CD4-positive, alpha-beta memory T cell (primary cell): ENCODE measurements around the gene PRR35. TPM values are rescaled to one million over a fixed set of nuclear protein-coding genes. Genes with fewer than 3 reads are reported as not detected.

Source experiments
- CTCF ChIA-PET: fragments of 350-600 bp; sonication (Branson Sonifier 250); formaldehyde crosslinking; loops from one replicate; lab custom pipeline; 2021; ENCODE audit warnings: inconsistent platforms; ENCODE audit not compliant: partially characterized antibody; lab: Charles Lee
- POLR2A ChIA-PET: fragments of 350-600 bp; sonication (Branson Sonifier 250); formaldehyde crosslinking; loops from one replicate; lab custom pipeline; 2021; ENCODE audit not compliant: partially characterized antibody; lab: Charles Lee
- DNase-seq, 5 donors: peaks; one replicate each; pipeline versions ENCODE4 v3.0.0 to v3.0.0-alpha.2; 2020 to 2022; ENCODE audit warnings: mixed read lengths in 1 of 5
- H3K27ac ChIP-seq: one replicate; pipeline ENCODE4 v1.7.0; 2013; ENCODE audit warnings: low read depth, low read length
- H3K27me3 ChIP-seq: 2 replicates; pipeline ENCODE4 v1.7.0; 2013; ENCODE audit warnings: mild to moderate bottlenecking, low read length, moderate library complexity; ENCODE audit not compliant: insufficient read depth
- H3K36me3 ChIP-seq: 2 replicates; pipeline ENCODE4 v1.7.0; 2013; ENCODE audit warnings: mild to moderate bottlenecking, low read length, moderate library complexity; ENCODE audit not compliant: insufficient read depth
- H3K4me1 ChIP-seq: 2 replicates; pipeline ENCODE4 v1.7.0; 2013; ENCODE audit warnings: mild to moderate bottlenecking, low read length, moderate library complexity; ENCODE audit not compliant: insufficient read depth
- H3K4me3 ChIP-seq, 2 donors: one replicate each; pipeline ENCODE4 v1.7.0; 2013; ENCODE audit warnings: low read length in 2 of 2, mild to moderate bottlenecking in 1 of 2
- H3K9me3 ChIP-seq, 2 donors: one replicate each; pipeline ENCODE4 v1.7.0; 2013; ENCODE audit warnings: low read length in 2 of 2, control low read depth in 1 of 2; ENCODE audit not compliant: control insufficient read depth in 1 of 2
- H3K27ac Mint-ChIP-seq, 7 donors: one replicate each; pipeline ENCODE4 v1.8.0; 2020 to 2021; ENCODE audit warnings: mixed read lengths in 7 of 7, mild to moderate bottlenecking in 6 of 7, inconsistent platforms in 3 of 7, moderate library complexity in 3 of 7
- H3K27me3 Mint-ChIP-seq, 2 donors: one replicate each; pipeline ENCODE4 v1.8.0; 2020 to 2021; ENCODE audit warnings: mixed read lengths in 2 of 2
- H3K36me3 Mint-ChIP-seq, 2 donors: one replicate each; pipeline ENCODE4 v1.8.0; 2020 to 2021; ENCODE audit warnings: mixed read lengths in 2 of 2, inconsistent platforms in 1 of 2, mild to moderate bottlenecking in 1 of 2
- H3K4me1 Mint-ChIP-seq, 4 donors: one replicate each; pipeline ENCODE4 v1.8.0; 2020 to 2021; ENCODE audit warnings: mixed read lengths in 4 of 4, mild to moderate bottlenecking in 1 of 4
- H3K4me3 Mint-ChIP-seq, 8 donors: one replicate each; pipeline ENCODE4 v1.8.0; 2020 to 2021; ENCODE audit warnings: mixed read lengths in 8 of 8, mild to moderate bottlenecking in 7 of 8, moderate library complexity in 6 of 8, inconsistent platforms in 3 of 8
- H3K9me3 Mint-ChIP-seq, 8 donors: one replicate each; pipeline ENCODE4 v1.8.0; 2020 to 2021; ENCODE audit warnings: mixed read lengths in 8 of 8, mild to moderate bottlenecking in 5 of 8, inconsistent platforms in 3 of 8, moderate library complexity in 1 of 8
- intact Hi-C: fragments of 100-400 bp; cut with micrococcal nuclease; formaldehyde crosslinking; loops from one replicate; pipeline ENCODE4 v1.15.1; 2023
- polyA plus RNA-seq, 2 donors: library from polyadenylated mRNA; unstranded; fragments of 300-500 nt; fragmentation: Illumina TruSeq; gene quantifications; one replicate each; pipeline ENCODE4 v1.2.3, GENCODE V29; 2021
- total RNA-seq, 2 experiments: library from RNA; stranded (reverse); gene quantifications; one replicate each; pipeline ENCODE4 v1.2.3, GENCODE V29; 2021

Gene PRR35
- total and polyA plus RNA-seq, 4 experiments from 2014 or later, result not detected

GRCh38 chr16:590188-590814, 30.1 kb downstream of the PRR35 start:
- intact Hi-C loops, result no loop called here
- ChIA-PET CTCF (interaction anchor here (0.6 kb wide), 1 partner anchor 459 kb away, joined by 3 read pairs; no protein-coding TSS in a partner anchor), POLR2A (interaction anchor here (0.8 to 1.2 kb wide), 5 partner anchors 11 to 188 kb away, joined by 3 to 13 read pairs (median 4); partner anchors contain the start of genes DECR2, METTL26 and NHLRC4)
- peaks cover 0 to 2% (median 0%) of the 10 kb centered on the region in 8 donors for H3K9me3 Mint-ChIP-seq
- H3K27me3 Mint-ChIP-seq, result no peaks in the 10 kb centered on the region
- Histone ChIP-seq H3K4me1 (peaks cover 27% of the 10 kb centered on the region), H3K27ac (peak overlapping the region; percentile 62), H3K36me3 (no peaks in the 10 kb centered on the region), H3K9me3 (no peaks in the 10 kb centered on the region), H3K27me3 (no peaks in the 10 kb centered on the region), H3K4me3 (peak overlapping the region; percentile 42 to 70)
- H3K27ac Mint-ChIP-seq, result peak overlapping the region; percentile 61 to 94 (median 89)
- H3K4me1 Mint-ChIP-seq, result peaks cover 16 to 59% (median 33%) of the 10 kb centered on the region in 4 donors
- peak in 1 of 5 donors; percentile 43 for DNase-seq
- H3K36me3 Mint-ChIP-seq, result peaks cover 0 to 13% of the 10 kb centered on the region in 2 donors
- peak overlapping the region; percentile 86 to 93 (median 88) for H3K4me3 Mint-ChIP-seq

- H3K4me3 Mint-ChIP-seq, result peak overlapping the region; percentile 86 to 93 (median 88)
- H3K27ac Mint-ChIP-seq, result peak overlapping the region; percentile 61 to 94 (median 89)
- CTCF ChIA-PET, result interaction anchor here (0.6 kb wide), 1 partner anchor 460 kb away, joined by 3 read pairs; no protein-coding TSS in a partner anchor
- peaks cover 0 to 13% of the 10 kb centered on the region in 2 donors for H3K36me3 Mint-ChIP-seq
- intact Hi-C loops, result no loop called here
- Histone ChIP-seq H3K27me3 (no peaks in the 10 kb centered on the region), H3K9me3 (no peaks in the 10 kb centered on the region), H3K36me3 (no peaks in the 10 kb centered on the region), H3K4me3 (peak overlapping the region; percentile 42 to 70), H3K4me1 (peaks cover 27% of the 10 kb centered on the region), H3K27ac (peak overlapping the region; percentile 62)
- DNase-seq, result no peak
- no peaks in the 10 kb centered on the region for H3K27me3 Mint-ChIP-seq
- POLR2A ChIA-PET, result interaction anchor here (0.8 to 1.2 kb wide), 4 partner anchors 22 to 189 kb away, joined by 3 to 13 read pairs (median 4); partner anchors contain the start of genes DECR2, METTL26 and NHLRC4
- peaks cover 16 to 59% (median 33%) of the 10 kb centered on the region in 4 donors for H3K4me1 Mint-ChIP-seq
- H3K9me3 Mint-ChIP-seq, result peaks cover 0 to 2% (median 0%) of the 10 kb centered on the region in 8 donors
These were observed 30.6 kb downstream of the PRR35 start for GRCh38 chr16:590815-591200.

- CTCF ChIA-PET, result no interaction called here
- POLR2A ChIA-PET, result interaction anchor here (0.7 kb wide), 1 partner anchor 95 kb away, joined by 3 read pairs; no protein-coding TSS in a partner anchor
- H3K4me1 ChIP-seq, result peaks cover 27% of the 10 kb centered on the region
- peaks cover 3% of the 10 kb centered on the region for H3K36me3 ChIP-seq
- peaks cover 19 to 59% (median 34%) of the 10 kb centered on the region in 4 donors for H3K4me1 Mint-ChIP-seq
- peak overlapping the region; percentile 29 to 94 (median 89) for H3K27ac Mint-ChIP-seq
- no peak overlapping the region for H3K27ac ChIP-seq
- DNase-seq, result no peak
- H3K36me3 Mint-ChIP-seq, result peaks cover 0 to 16% of the 10 kb centered on the region in 2 donors
- peak overlapping the region; percentile 86 to 93 (median 88) for H3K4me3 Mint-ChIP-seq
- H3K27me3 ChIP-seq, result no peaks in the 10 kb centered on the region
- intact Hi-C loops, result no loop called here
- H3K27me3 Mint-ChIP-seq, result no peaks in the 10 kb centered on the region
- peak overlapping the region in 1 of 2 donors; percentile 70 for H3K4me3 ChIP-seq
- peaks cover 0 to 2% (median 0%) of the 10 kb centered on the region in 8 donors for H3K9me3 Mint-ChIP-seq
- no peaks in the 10 kb centered on the region for H3K9me3 ChIP-seq
These were observed 31.0 kb downstream of the PRR35 start for GRCh38 chr16:591231-591630.

- no peak for DNase-seq
- H3K27me3 ChIP-seq, result no peaks in the 10 kb centered on the region
- ChIA-PET CTCF (no interaction called here), POLR2A (interaction anchor here (0.7 kb wide), 1 partner anchor 96 kb away, joined by 3 read pairs; no protein-coding TSS in a partner anchor)
- Mint-ChIP-seq H3K4me1 (peaks cover 23 to 59% (median 35%) of the 10 kb centered on the region in 4 donors), H3K27me3 (no peaks in the 10 kb centered on the region), H3K9me3 (peaks cover 0 to 5% (median 0%) of the 10 kb centered on the region in 8 donors), H3K36me3 (peaks cover 2 to 21% of the 10 kb centered on the region in 2 donors), H3K4me3 (peak overlapping the region; percentile 12 to 93 (median 50)), H3K27ac (peak overlapping the region in 1 of 7 donors; percentile 71)
- H3K9me3 ChIP-seq, result no peaks in the 10 kb centered on the region
- H3K4me1 ChIP-seq, result peaks cover 27% of the 10 kb centered on the region
- H3K36me3 ChIP-seq, result peaks cover 4% of the 10 kb centered on the region
- H3K27ac ChIP-seq, result no peak overlapping the region
- H3K4me3 ChIP-seq, result no peak overlapping the region
- intact Hi-C loops, result no loop called here
These were observed 31.8 kb downstream of the PRR35 start for GRCh38 chr16:591892-592517.

- peak overlapping the region in 1 of 7 donors; percentile 37 for H3K27ac Mint-ChIP-seq
- peaks cover 22 to 54% (median 32%) of the 10 kb centered on the region in 4 donors for H3K4me1 Mint-ChIP-seq
- H3K4me3 ChIP-seq, result no peak overlapping the region
- H3K27me3 Mint-ChIP-seq, result no peaks in the 10 kb centered on the region
- no peak overlapping the region for H3K27ac ChIP-seq
- DNase-seq, result peak in 1 of 5 donors; percentile 4
- intact Hi-C loops, result no loop called here
- H3K27me3 ChIP-seq, result no peaks in the 10 kb centered on the region
- ChIA-PET CTCF (no interaction called here), POLR2A (no interaction called here)
- peaks cover 4% of the 10 kb centered on the region for H3K36me3 ChIP-seq
- peaks cover 23% of the 10 kb centered on the region for H3K4me1 ChIP-seq
- no peak overlapping the region for H3K4me3 Mint-ChIP-seq
- no peaks in the 10 kb centered on the region for H3K9me3 ChIP-seq
- peaks cover 0 to 5% (median 0%) of the 10 kb centered on the region in 8 donors for H3K9me3 Mint-ChIP-seq
- peaks cover 3 to 22% of the 10 kb centered on the region in 2 donors for H3K36me3 Mint-ChIP-seq
These were observed 32.5 kb downstream of the PRR35 start for GRCh38 chr16:592518-593306.

- Histone ChIP-seq H3K27me3 (no peaks in the 10 kb centered on the region), H3K36me3 (peaks cover 4% of the 10 kb centered on the region), H3K4me1 (peaks cover 16% of the 10 kb centered on the region), H3K4me3 (no peak overlapping the region), H3K9me3 (no peaks in the 10 kb centered on the region), H3K27ac (no peak overlapping the region)
- H3K4me3 Mint-ChIP-seq, result peak overlapping the region in 5 of 8 donors; percentile 24 to 59 (median 39)
- H3K4me1 Mint-ChIP-seq, result peaks cover 22 to 47% (median 27%) of the 10 kb centered on the region in 4 donors
- CTCF ChIA-PET, result no interaction called here
- no peak for DNase-seq
- intact Hi-C loops, result no loop called here
- POLR2A ChIA-PET, result no interaction called here
- peaks cover 3 to 22% of the 10 kb centered on the region in 2 donors for H3K36me3 Mint-ChIP-seq
- H3K27me3 Mint-ChIP-seq, result no peaks in the 10 kb centered on the region
- peak overlapping the region in 2 of 7 donors; percentile 18 to 70 for H3K27ac Mint-ChIP-seq
- peaks cover 0 to 5% (median 0%) of the 10 kb centered on the region in 8 donors for H3K9me3 Mint-ChIP-seq
These were observed 33.2 kb downstream of the PRR35 start for GRCh38 chr16:593406-593805.
